KMS-11 (cell line): ENCODE data around the gene NCOA1.

ENCODE experiments used
- H2AFZ ChIP-seq: fragments of 200-600 bp; sonication (generic); 2 replicates; pipeline ENCODE4 v1.6.1; 2016; ENCODE audit warnings: antibody characterized with exemption, mixed run types, low read depth
- H3K27ac ChIP-seq: fragments of 200-600 bp; sonication (generic); 2 replicates; pipeline ENCODE4 v1.6.1; 2016; ENCODE audit warnings: mild to moderate bottlenecking, mixed run types
- H3K27me3 ChIP-seq: fragments of 200-600 bp; sonication (generic); 2 replicates; pipeline ENCODE4 v1.6.1; 2017; ENCODE audit warnings: mild to moderate bottlenecking, low read depth, mixed run types, moderate library complexity; ENCODE audit not compliant: insufficient read depth
- H3K36me3 ChIP-seq: fragments of 200-600 bp; sonication (generic); 2 replicates; pipeline ENCODE4 v1.6.1; 2017; ENCODE audit warnings: mild to moderate bottlenecking, mixed run types; ENCODE audit not compliant: insufficient read depth
- H3K4me1 ChIP-seq: fragments of 200-600 bp; sonication (generic); 2 replicates; pipeline ENCODE4 v1.6.1; 2016; ENCODE audit warnings: mild to moderate bottlenecking, low read depth, mixed run types; ENCODE audit not compliant: poor library complexity, severe bottlenecking
- H3K4me2 ChIP-seq: fragments of 200-600 bp; sonication (generic); 2 replicates; pipeline ENCODE4 v1.7.0; 2016; ENCODE audit warnings: mild to moderate bottlenecking, mixed run types
- H3K4me3 ChIP-seq: fragments of 200-600 bp; sonication (generic); IDR thresholded peaks from 2 replicates; pipeline ENCODE4 v1.6.1; 2017; ENCODE audit warnings: low read depth, low read length, mixed read lengths; ENCODE audit not compliant: insufficient read depth
- H3K79me2 ChIP-seq: fragments of 200-600 bp; sonication (generic); 2 replicates; pipeline ENCODE4 v1.6.1; 2016; ENCODE audit warnings: low read depth, mixed run types; ENCODE audit not compliant: insufficient read depth
- H3K9ac ChIP-seq: fragments of 200-600 bp; sonication (generic); 2 replicates; pipeline ENCODE4 v1.6.1; 2016; ENCODE audit warnings: mild to moderate bottlenecking, mixed run types
- H4K20me1 ChIP-seq: fragments of 200-600 bp; sonication (generic); 2 replicates; pipeline ENCODE4 v1.6.1; 2016; ENCODE audit warnings: mild to moderate bottlenecking, mixed run types; ENCODE audit not compliant: insufficient read depth
- CTCF ChIP-seq: fragments of 200-600 bp; sonication (generic); conservative IDR thresholded peaks from 2 replicates; pipeline ENCODE4 v1.6.1; 2017; ENCODE audit warnings: low read depth, mild to moderate bottlenecking, antibody characterized with exemption, low read length, moderate library complexity, mixed read lengths

Gene NCOA1

GRCh38 chr2:24762518-24762917, 271.5 kb downstream of the NCOA1 start:
- H3K27me3 ChIP-seq, result no peaks in the 10 kb centered on the region
- H3K9ac ChIP-seq, result no peak overlapping the region
- peaks cover 41% of the 10 kb centered on the region for H3K4me1 ChIP-seq
- no peak for TF ChIP-seq CTCF
- H4K20me1 ChIP-seq, result no peaks in the 10 kb centered on the region
- H2AFZ ChIP-seq, result no peak overlapping the region
- no peak overlapping the region for H3K27ac ChIP-seq
- no peaks in the 10 kb centered on the region for H3K79me2 ChIP-seq
- no peak overlapping the region for H3K4me3 ChIP-seq
- no peaks in the 10 kb centered on the region for H3K36me3 ChIP-seq
- H3K4me2 ChIP-seq, result no peak overlapping the region

- Histone ChIP-seq H2AFZ (no peak overlapping the region), H4K20me1 (no peaks in the 10 kb centered on the region), H3K4me1 (peaks cover 54% of the 10 kb centered on the region), H3K36me3 (no peaks in the 10 kb centered on the region), H3K79me2 (no peaks in the 10 kb centered on the region), H3K4me2 (peak overlapping the region; percentile 5; the same call in 1 of the 2 replicates), H3K27ac (no peak overlapping the region; the same call in 1 of the 2 replicates), H3K9ac (no peak overlapping the region), H3K4me3 (no peak overlapping the region), H3K27me3 (no peaks in the 10 kb centered on the region)
- no peak for TF ChIP-seq CTCF
Measured at GRCh38 chr2:24763843-24764242, 272.8 kb downstream of the NCOA1 start.

- Histone ChIP-seq H3K4me2 (peak overlapping the region; percentile 71), H4K20me1 (no peaks in the 10 kb centered on the region), H3K36me3 (no peaks in the 10 kb centered on the region), H3K4me3 (peak overlapping the region; percentile 19), H3K27ac (peak overlapping the region; percentile 76), H3K9ac (peak overlapping the region; percentile 21; the same call in 1 of the 2 replicates), H3K79me2 (no peaks in the 10 kb centered on the region), H3K4me1 (peaks cover 57% of the 10 kb centered on the region), H2AFZ (no peak overlapping the region), H3K27me3 (no peaks in the 10 kb centered on the region)
- TF ChIP-seq CTCF, result no peak
Measured at GRCh38 chr2:24766609-24767008, 275.6 kb downstream of the NCOA1 start.

- Histone ChIP-seq H3K27me3 (no peaks in the 10 kb centered on the region), H3K79me2 (no peaks in the 10 kb centered on the region), H2AFZ (no peak overlapping the region), H3K9ac (no peak overlapping the region), H4K20me1 (no peaks in the 10 kb centered on the region), H3K27ac (no peak overlapping the region), H3K36me3 (no peaks in the 10 kb centered on the region), H3K4me1 (peaks cover 63% of the 10 kb centered on the region), H3K4me3 (no peak overlapping the region), H3K4me2 (peak overlapping the region; percentile 71)
- no peak for TF ChIP-seq CTCF
Measured at GRCh38 chr2:24768013-24768412, 277.0 kb downstream of the NCOA1 start.
